ENCODE measurements around the gene PEX10.

GRCh38 chr1:2368053-2368744, 44.2 kb downstream of the PEX10 start:
- TF ChIP-seq EZH2 (IDR thresholded peaks at IDR 0.05; ENCODE audit: borderline replicate concordance, low read length) (no peak), CTCF (conservative IDR thresholded peaks at IDR 0.05 in 1 of 2, IDR thresholded peaks at IDR 0.05 in 1 of 2; ENCODE audit: extremely low read depth in 1 of 2, insufficient read depth in 1 of 2, low read depth in 1 of 2, low read length in 2 of 2) (no peak)

Measured in mammary epithelial cell (primary cell).